ES-I3 (cell line): ENCODE results near the gene LCE4A.

ENCODE experiments used
- H3K36me3 ChIP-seq: 2 replicates; pipeline ENCODE4 v1.6.1; 2013; ENCODE audit warnings: mild to moderate bottlenecking, low read length, control low read depth, moderate library complexity; ENCODE audit not compliant: insufficient read depth
- H3K4me1 ChIP-seq: 2 replicates; pipeline ENCODE4 v1.6.1; 2013; ENCODE audit warnings: mild to moderate bottlenecking, control low read depth, low read length; ENCODE audit not compliant: insufficient read depth
- H3K9ac ChIP-seq: 2 replicates; pipeline ENCODE4 v1.6.1; 2013; ENCODE audit warnings: low read depth, mild to moderate bottlenecking, low read length, moderate library complexity
- H3K9me3 ChIP-seq: 2 replicates; pipeline ENCODE4 v1.6.1; 2013; ENCODE audit warnings: mild to moderate bottlenecking, low read length, moderate library complexity; ENCODE audit not compliant: control insufficient read depth, insufficient read depth

Gene LCE4A

DNA sequence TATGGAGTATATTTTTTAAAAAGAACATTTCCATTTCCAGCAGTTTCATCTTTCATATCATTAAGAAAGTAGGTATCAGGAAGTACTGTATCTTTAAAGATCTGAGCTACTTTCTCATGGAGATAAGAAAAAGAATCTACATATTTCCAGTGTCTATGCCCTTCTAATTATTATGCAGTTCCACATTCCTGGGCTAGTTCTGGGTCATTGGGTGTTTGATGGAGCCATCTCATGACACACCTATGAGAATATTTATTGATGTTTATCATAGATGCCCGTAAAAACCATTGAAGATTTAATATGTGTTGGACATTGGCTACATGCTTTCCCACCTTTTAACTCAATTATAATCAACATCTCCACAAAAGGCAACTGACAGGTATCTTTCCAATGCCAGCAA is 21.0 kb downstream of the LCE4A start:
- H3K9ac ChIP-seq, result no peak overlapping the region
- no peaks in the 10 kb centered on the region for H3K4me1 ChIP-seq
- no peaks in the 10 kb centered on the region for H3K36me3 ChIP-seq
- H3K9me3 ChIP-seq, result no peaks in the 10 kb centered on the region

DNA sequence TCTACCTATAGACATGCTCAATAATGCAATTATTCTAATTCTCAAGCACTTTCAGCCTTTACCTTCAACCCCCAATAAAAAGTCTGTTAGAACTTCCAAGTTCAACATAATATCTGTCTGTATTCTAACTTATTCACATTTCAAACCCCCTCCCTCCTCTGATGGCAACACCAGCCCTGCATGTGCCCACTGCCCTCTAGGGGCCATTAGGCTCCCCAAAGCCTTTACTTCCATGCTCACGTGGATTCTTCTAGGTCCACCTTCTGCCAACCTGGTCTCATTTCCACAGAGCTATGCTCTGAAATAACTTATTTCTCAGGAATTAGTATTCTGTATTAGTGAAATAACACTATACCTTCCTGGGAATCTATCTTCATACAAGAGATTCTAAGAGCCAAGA is 27.7 kb downstream of the LCE4A start:
- Histone ChIP-seq H3K36me3 (no peaks in the 10 kb centered on the region), H3K4me1 (no peaks in the 10 kb centered on the region), H3K9me3 (no peaks in the 10 kb centered on the region), H3K9ac (no peak overlapping the region)

DNA sequence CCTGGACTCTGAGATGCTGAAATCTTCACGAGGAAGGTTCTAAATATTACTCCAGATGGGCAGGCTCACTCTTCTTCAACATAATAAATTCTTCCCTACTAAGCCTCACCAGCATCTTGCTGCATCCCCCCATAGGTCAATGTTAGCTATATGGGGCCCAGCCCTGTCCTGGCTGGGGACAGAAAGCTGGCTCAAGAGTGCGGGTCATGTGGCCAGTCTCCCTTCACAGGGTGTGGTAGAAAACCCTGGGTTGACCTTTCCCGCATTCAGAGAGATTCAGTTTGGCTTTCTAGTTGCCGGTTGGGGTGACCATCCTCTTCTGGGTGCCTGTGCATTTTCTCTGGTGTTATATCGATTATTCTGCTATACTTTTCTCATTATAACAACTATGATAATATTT is 30.0 kb downstream of the LCE4A start:
- no peak overlapping the region for H3K9ac ChIP-seq
- no peaks in the 10 kb centered on the region for H3K4me1 ChIP-seq
- H3K9me3 ChIP-seq, result no peaks in the 10 kb centered on the region
- no peaks in the 10 kb centered on the region for H3K36me3 ChIP-seq

DNA sequence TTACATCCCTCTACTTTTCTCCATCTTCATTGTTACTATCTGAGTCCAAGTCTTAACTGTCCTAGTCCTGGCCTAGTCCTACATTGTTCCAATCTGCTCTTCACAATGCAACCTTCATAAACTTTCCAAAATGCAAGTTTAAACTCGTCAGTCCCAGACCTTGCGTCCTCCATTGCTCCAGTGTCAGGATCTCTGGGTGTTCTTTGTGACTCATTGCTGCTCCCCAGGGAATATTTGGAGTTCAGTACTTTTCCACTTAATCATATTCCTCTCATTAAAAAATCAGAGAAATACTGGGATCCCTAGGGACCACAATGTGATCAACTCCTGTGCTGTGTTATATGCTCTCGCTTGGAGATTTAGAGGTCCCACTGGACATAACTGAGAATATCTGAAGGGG is 31.9 kb downstream of the LCE4A start:
- Histone ChIP-seq H3K4me1 (no peaks in the 10 kb centered on the region), H3K9ac (no peak overlapping the region), H3K36me3 (no peaks in the 10 kb centered on the region), H3K9me3 (no peaks in the 10 kb centered on the region)

DNA sequence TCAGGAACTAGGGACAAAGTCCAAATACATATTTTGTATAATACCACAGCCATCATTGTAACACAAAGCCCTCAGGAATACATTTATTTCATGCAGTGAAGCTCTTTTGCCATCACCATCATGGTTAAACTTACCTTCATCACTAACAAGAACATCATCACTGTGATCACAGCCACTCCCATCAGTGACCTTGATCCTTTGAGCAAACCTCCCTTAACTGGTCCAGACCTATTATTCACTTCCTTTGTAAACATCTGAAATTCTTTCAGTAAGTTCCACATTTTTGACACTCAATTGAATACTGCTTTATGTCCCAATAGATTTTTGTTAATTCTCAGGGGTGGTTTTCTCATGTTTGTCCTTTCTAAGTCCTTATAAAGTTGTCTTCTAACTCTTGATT is 33.7 kb downstream of the LCE4A start:
- H3K9me3 ChIP-seq, result no peaks in the 10 kb centered on the region
- no peaks in the 10 kb centered on the region for H3K36me3 ChIP-seq
- H3K9ac ChIP-seq, result no peak overlapping the region
- H3K4me1 ChIP-seq, result no peaks in the 10 kb centered on the region

DNA sequence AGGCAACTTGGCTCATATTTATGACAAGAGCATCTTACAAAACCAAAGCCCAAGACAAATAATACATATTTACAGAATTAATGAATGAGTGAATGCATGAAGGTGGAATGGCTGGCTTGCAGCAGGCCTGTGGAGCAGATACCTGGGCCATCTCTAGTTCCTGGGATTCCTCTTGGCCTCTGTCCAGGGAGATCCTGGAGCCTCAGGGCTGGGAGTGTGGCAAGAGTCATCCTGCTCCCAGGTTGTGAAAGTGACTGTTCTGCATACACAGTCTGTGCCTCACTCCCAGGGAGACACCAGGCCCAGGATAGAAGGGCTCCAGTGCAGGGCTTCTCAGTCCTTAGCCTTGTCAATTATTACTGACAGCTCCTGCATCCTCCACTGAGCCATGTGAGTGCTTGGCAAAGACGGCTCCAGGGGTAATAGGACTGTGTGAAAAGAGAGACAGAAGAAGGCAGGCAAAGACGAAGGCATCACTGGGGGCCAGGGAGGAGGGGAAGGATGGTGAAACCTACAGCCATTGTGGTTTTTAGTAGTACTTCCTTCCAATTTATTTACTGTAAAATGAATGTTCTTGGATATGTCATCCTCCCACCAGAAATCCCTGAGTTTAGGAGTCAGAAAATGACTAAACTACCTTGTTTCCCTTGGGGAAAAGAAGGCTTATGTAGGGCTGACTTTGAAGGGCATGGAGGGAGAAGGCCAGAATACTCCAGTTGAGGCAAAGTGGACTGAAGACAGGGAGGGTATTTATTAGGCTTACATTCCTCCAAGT is 35.6 kb downstream of the LCE4A start:
- H3K9ac ChIP-seq, result no peak overlapping the region
- H3K36me3 ChIP-seq, result no peaks in the 10 kb centered on the region
- H3K4me1 ChIP-seq, result no peaks in the 10 kb centered on the region
- no peaks in the 10 kb centered on the region for H3K9me3 ChIP-seq

DNA sequence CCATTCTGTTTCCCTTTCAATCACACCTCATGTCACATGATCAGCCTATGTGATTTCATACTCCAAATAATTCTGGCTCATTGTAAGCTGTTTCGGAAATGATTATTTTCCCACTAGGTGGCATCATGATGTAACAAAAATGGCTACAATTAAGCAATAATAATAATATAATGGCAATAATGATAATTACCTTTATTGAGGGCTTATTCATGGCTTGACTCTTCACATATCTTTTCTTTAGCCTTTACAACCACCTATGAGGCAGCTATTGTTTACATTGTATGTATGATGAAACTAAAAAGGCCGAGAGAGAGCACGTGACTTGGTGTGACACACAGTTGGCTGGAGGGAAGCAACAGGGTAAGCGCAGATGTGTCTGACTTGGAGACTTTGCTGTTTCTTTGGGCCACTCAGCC is 37.3 kb downstream of the LCE4A start:
- no peaks in the 10 kb centered on the region for H3K4me1 ChIP-seq
- H3K9ac ChIP-seq, result no peak overlapping the region
- no peaks in the 10 kb centered on the region for H3K9me3 ChIP-seq
- H3K36me3 ChIP-seq, result no peaks in the 10 kb centered on the region

DNA sequence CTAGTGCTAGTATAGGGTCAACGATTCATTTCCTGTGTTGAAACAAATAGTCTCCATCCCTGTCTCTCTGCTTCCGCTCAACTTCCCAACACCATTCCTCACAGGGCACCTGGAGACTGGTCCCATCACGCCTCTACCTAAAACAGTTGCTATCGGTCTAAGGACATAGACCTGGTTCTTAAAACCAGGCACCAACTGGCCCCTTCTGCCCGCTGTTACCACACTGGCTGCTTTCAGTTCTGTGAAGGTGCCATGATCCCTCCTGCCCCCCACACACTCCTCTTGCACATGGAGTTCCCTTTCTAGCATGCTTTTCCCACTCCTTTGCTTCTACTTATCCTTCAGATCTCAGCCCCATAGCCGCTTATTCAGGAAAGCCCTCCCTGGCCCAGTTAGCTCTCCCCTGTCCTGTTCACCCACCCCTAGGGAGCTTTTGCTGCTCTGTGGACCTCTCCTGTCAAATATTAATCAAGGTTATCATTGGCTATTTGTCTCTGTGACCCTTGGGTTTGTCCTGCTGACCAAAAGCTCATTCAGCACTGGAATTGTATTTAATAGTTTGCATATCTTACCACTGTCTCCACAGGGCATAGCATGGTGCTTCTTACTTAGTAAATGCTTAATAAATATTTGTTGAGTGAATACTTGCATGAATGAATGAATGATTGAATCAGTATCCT is 37.9 kb downstream of the LCE4A start:
- no peak overlapping the region for H3K9ac ChIP-seq
- H3K36me3 ChIP-seq, result no peaks in the 10 kb centered on the region
- no peaks in the 10 kb centered on the region for H3K9me3 ChIP-seq
- no peaks in the 10 kb centered on the region for H3K4me1 ChIP-seq

DNA sequence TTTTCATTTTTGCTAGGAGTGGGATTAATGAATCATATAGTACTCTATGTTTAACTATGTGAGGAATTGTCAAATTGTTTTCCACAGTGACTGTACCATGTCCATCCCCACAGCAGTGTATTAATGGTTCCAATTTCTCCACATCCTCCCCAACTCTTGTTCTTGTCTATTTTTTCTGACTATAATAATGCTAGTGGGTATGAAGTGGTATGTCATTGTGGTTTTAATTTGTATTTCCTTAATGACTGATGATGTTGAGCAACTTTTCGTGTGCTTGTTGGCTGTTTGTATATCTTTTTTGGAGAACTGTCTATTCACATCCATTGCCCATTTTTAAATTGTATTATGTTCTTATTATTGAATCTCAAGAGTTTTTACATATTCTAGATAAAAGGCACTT is 39.9 kb downstream of the LCE4A start:
- Histone ChIP-seq H3K9ac (no peak overlapping the region), H3K4me1 (no peaks in the 10 kb centered on the region), H3K9me3 (no peaks in the 10 kb centered on the region), H3K36me3 (no peaks in the 10 kb centered on the region)

DNA sequence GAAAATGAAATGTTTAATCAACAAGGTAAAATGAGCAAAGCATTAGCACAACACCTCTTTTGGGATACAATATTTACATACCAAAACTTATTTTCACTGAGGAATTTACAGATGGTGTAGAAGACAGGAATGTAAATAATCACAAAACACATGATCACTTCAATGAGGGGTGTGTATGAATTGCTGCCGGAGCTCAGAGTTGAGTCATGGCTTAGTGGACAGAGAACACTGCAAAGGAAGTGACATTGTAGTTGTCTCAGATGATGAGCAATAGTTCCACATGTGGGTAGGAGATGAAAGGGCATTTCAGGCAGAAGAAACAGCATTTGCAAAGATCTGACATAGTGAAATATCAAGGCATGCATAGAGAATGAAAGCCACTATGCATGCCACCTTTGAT is 44.3 kb downstream of the LCE4A start:
- Histone ChIP-seq H3K4me1 (no peaks in the 10 kb centered on the region), H3K36me3 (no peaks in the 10 kb centered on the region), H3K9ac (no peak overlapping the region), H3K9me3 (no peaks in the 10 kb centered on the region)

DNA sequence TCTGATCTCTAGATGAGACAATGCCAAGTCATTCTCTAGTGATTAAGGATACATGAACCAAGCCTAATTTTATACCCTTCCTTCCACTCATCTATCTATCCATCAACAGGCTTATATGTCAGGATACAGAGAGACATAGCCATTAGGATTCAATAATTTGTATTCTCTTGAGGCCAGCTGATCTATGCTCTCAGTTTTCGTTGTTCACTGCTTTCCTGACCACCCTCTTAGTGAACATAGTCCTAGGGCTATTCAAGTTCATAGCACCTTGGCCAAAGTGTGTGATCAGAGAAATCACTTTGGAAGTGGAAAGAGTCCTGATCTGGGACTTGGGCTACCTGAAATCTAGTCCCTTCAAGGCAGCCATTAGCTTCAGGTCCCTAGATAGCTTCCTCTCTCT is 45.6 kb downstream of the LCE4A start:
- H3K9me3 ChIP-seq, result no peaks in the 10 kb centered on the region
- H3K9ac ChIP-seq, result no peak overlapping the region

DNA sequence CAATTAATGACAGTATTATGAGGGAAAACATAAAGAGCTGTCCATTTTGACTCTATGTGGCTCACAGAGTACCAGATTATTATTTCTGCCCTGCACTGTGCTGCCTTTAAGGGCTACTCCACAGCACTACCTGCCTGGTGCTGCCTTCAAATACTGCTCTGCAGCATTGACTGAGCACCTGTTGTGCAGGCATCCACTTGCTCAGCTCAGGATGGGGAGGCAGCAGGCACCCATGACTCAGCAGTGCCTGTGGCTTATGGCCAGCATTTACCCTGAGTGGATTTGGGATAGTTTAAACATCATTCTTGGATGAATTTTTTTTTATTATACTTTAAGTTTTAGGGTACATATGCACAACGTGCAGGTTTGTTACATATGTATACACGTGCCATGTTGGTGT is 48.9 kb downstream of the LCE4A start:
- H3K4me1 ChIP-seq, result no peaks in the 10 kb centered on the region
- H3K9ac ChIP-seq, result no peak overlapping the region
- H3K36me3 ChIP-seq, result no peaks in the 10 kb centered on the region
- no peaks in the 10 kb centered on the region for H3K9me3 ChIP-seq

More for the DNA sequence above, 45.6 kb downstream of the LCE4A start:
- Histone ChIP-seq H3K36me3 (no peaks in the 10 kb centered on the region), H3K4me1 (no peaks in the 10 kb centered on the region)

DNA sequence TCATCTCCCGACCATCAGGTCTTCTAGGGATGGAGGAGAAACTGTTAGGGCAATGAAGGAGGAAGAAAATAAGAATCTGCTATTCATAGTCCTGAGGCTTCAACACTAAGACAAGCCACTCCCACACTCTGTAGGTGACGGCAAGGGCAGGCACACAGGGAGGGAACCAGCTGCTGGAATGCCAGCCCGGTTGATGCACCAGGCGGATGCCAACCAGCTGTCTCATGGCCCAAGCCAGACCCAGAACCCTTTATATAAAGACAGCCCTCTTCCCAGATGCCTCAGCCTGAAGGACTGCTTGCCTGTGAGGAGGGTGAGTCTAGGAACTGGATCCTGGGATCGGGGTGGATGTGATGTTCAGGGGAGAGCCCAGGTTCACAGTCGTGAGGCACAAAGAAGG is 49.8 kb downstream of the LCE4A start, which contains the start of gene KPRP:
Gene KPRP, plus strand, starts transcription at position 279 of the 400 bp plus-strand sequence. CDS start 1,564 bp downstream, outside the sequence.
- H3K4me1 ChIP-seq, result no peaks in the 10 kb centered on the region
- H3K9ac ChIP-seq, result no peak within 1 kb of the TSS
- H3K36me3 ChIP-seq, result no peaks in the 10 kb centered on the region
- no peaks in the 10 kb centered on the region for H3K9me3 ChIP-seq

DNA sequence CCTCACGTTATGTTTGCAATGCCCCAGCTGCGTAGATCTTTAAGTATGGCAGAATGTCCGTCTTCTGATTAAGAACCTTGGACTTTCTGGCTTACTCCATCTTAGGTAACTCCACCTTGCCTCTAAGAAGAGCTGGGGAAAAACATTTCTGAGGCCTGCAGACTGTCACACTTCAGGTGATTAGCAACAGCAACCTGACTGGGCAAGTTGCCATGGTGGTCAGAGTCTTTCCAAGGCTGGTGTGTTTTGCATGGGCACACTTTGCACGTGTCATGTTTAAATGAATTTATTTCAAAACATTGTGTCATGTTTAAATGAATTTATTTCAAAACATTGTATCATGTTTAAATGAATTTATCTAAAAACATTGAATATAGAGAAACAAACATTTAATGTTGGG is 50.7 kb downstream of the LCE4A start:
- H3K36me3 ChIP-seq, result no peaks in the 10 kb centered on the region

More for the DNA sequence above, 50.7 kb downstream of the LCE4A start:
- H3K4me1 ChIP-seq, result no peaks in the 10 kb centered on the region
- H3K9ac ChIP-seq, result no peak overlapping the region
- no peaks in the 10 kb centered on the region for H3K9me3 ChIP-seq
